CD14-positive monocyte (primary cell): Measurements from ENCODE around the gene LRRC1. TPM values are rescaled to one million over a fixed set of nuclear protein-coding genes. Genes with fewer than 3 reads are reported as not detected.

Source experiments
- DNase-seq, 3 donors: peaks; one replicate each; pipeline ENCODE4 v3.0.0-alpha.2; 2011 to 2022
- H2AFZ ChIP-seq: 2 replicates; pipeline ENCODE4 v1.6.0; 2012; ENCODE audit warnings: mild to moderate bottlenecking, low read depth, low read length, inconsistent platforms; ENCODE audit not compliant: insufficient read depth, poor library complexity, severe bottlenecking
- H3K27ac ChIP-seq, 2 donors: 1 replicate in 1 of 2; 2 replicates in 1 of 2; pipeline ENCODE4 v1.5.1; 2012 to 2013; ENCODE audit warnings: low read length in 2 of 2, control low read depth in 1 of 2, inconsistent platforms in 1 of 2, low read depth in 1 of 2, mild to moderate bottlenecking in 1 of 2
- H3K27me3 ChIP-seq, 2 donors: one replicate each; pipeline versions ENCODE4 v1.6.0 to v1.6.1; 2011 to 2013; ENCODE audit warnings: low read length in 2 of 2; ENCODE audit not compliant: control insufficient read depth in 2 of 2, insufficient read depth in 2 of 2
- H3K36me3 ChIP-seq, 2 donors: replicated peaks in 1 of 2; 1 replicate in 1 of 2; 2 replicates in 1 of 2; pipeline versions ENCODE4 v1.5.1 to v1.6.1; 2012 to 2013; ENCODE audit warnings: low read length in 2 of 2, control low read depth in 1 of 2, inconsistent platforms in 1 of 2, mild to moderate bottlenecking in 1 of 2; ENCODE audit not compliant: insufficient read depth in 2 of 2, control insufficient read depth in 1 of 2
- H3K4me1 ChIP-seq, 2 donors: 1 replicate in 1 of 2; 2 replicates in 1 of 2; pipeline versions ENCODE4 v1.5.1 to v1.6.1; 2012 to 2013; ENCODE audit warnings: low read length in 2 of 2, control low read depth in 1 of 2, inconsistent platforms in 1 of 2, mild to moderate bottlenecking in 1 of 2, moderate library complexity in 1 of 2; ENCODE audit not compliant: insufficient read depth in 2 of 2, control insufficient read depth in 1 of 2
- H3K4me2 ChIP-seq: replicated peaks from 2 replicates; pipeline ENCODE3; 2012; ENCODE audit warnings: low read length, moderate library complexity, mild to moderate bottlenecking; ENCODE audit not compliant: poor library complexity, severe bottlenecking; ENCODE audit errors: extremely low read depth
- H3K4me3 ChIP-seq, 3 experiments: fragments of 200-600 bp in 1 of 3; sonication (generic) in 1 of 3; replicated peaks in 1 of 3; 1 replicate in 2 of 3; 2 replicates in 1 of 3; pipeline ENCODE4 v1.5.1; 2011 to 2013; ENCODE audit warnings: low read length in 3 of 3, mild to moderate bottlenecking in 3 of 3, control low read depth in 2 of 3, low read depth in 2 of 3, inconsistent platforms in 1 of 3, moderate library complexity in 1 of 3
- H3K79me2 ChIP-seq: 2 replicates; pipeline ENCODE4 v1.6.0; 2012; ENCODE audit warnings: mild to moderate bottlenecking, control low read depth, inconsistent platforms, low read length, moderate library complexity; ENCODE audit not compliant: insufficient read depth
- H3K9ac ChIP-seq: 2 replicates; pipeline ENCODE4 v1.6.0; 2017; ENCODE audit warnings: low read length, mild to moderate bottlenecking; ENCODE audit not compliant: insufficient read depth, poor library complexity, severe bottlenecking
- H3K9me3 ChIP-seq, 2 donors: replicated peaks in 1 of 2; 1 replicate in 1 of 2; 2 replicates in 1 of 2; pipeline versions ENCODE4 v1.5.1 to v1.6.1; 2012 to 2013; ENCODE audit warnings: low read length in 2 of 2, control low read depth in 1 of 2; ENCODE audit not compliant: control insufficient read depth in 1 of 2, insufficient read depth in 1 of 2
- H4K20me1 ChIP-seq: 2 replicates; pipeline ENCODE4 v1.6.0; 2012; ENCODE audit warnings: mild to moderate bottlenecking, low read length, control low read depth, moderate library complexity; ENCODE audit not compliant: insufficient read depth
- H3K27ac Mint-ChIP-seq, 7 donors: one replicate each; pipeline ENCODE4 v1.8.0; 2020; ENCODE audit warnings: mild to moderate bottlenecking in 7 of 7, mixed read lengths in 7 of 7, moderate library complexity in 6 of 7, inconsistent platforms in 2 of 7
- H3K27me3 Mint-ChIP-seq, 3 donors: one replicate each; pipeline ENCODE4 v1.8.0; 2021 to 2022; ENCODE audit warnings: low read depth in 3 of 3, mild to moderate bottlenecking in 3 of 3, mixed read lengths in 3 of 3, moderate library complexity in 3 of 3, inconsistent platforms in 1 of 3
- H3K36me3 Mint-ChIP-seq, 2 donors: one replicate each; pipeline ENCODE4 v1.8.0; 2020; ENCODE audit warnings: mixed read lengths in 2 of 2, inconsistent platforms in 1 of 2, mild to moderate bottlenecking in 1 of 2
- H3K4me1 Mint-ChIP-seq: one replicate; pipeline ENCODE4 v1.8.0; 2020; ENCODE audit warnings: mild to moderate bottlenecking, mixed read lengths
- H3K4me3 Mint-ChIP-seq, 2 donors: one replicate each; pipeline ENCODE4 v1.8.0; 2020; ENCODE audit warnings: mild to moderate bottlenecking in 2 of 2, mixed read lengths in 2 of 2, moderate library complexity in 1 of 2
- H3K9me3 Mint-ChIP-seq, 7 donors: one replicate each; pipeline ENCODE4 v1.8.0; 2020 to 2022; ENCODE audit warnings: mixed read lengths in 7 of 7, mild to moderate bottlenecking in 6 of 7, moderate library complexity in 6 of 7, inconsistent platforms in 2 of 7
- whole genome bisulfite sequencing: methylation state at CpG from one replicate; pipeline ENCODE4 v1.1.5; 2013; ENCODE audit warnings: missing lambda C conversion rate; ENCODE audit not compliant: insufficient coverage; 5-methylcytosine and 5-hydroxymethylcytosine counted together
- intact Hi-C, 2 donors: fragments of 100-400 bp; cut with micrococcal nuclease; formaldehyde crosslinking; loops; one replicate each; pipeline versions ENCODE4 v1.15.0 to v1.15.1; 2023
- polyA plus RNA-seq, 3 donors: library from polyadenylated mRNA; depleted of rRNA in 1 of 3; unstranded in 2 of 3; stranded (reverse) in 1 of 3; fragments of 300-500 nt in 2 of 3; fragments of >200 nt in 1 of 3; fragmentation: Illumina TruSeq in 2 of 3; gene quantifications; 1 replicate in 2 of 3; 2 replicates in 1 of 3; pipeline ENCODE4 v1.2.3, GENCODE V29; 2012 to 2021
- TF ChIP-seq, protein P1 (sequence below): fragments of 200-600 bp; IDR thresholded peaks from one replicate; pipeline ENCODE4 v1.8.0; 2022; ENCODE audit warnings: antibody characterized with exemption, mild to moderate bottlenecking

Gene LRRC1
- polyA plus RNA-seq, 3 donors = 0.18 to 1.6 (median 0.92) TPM

DNA sequence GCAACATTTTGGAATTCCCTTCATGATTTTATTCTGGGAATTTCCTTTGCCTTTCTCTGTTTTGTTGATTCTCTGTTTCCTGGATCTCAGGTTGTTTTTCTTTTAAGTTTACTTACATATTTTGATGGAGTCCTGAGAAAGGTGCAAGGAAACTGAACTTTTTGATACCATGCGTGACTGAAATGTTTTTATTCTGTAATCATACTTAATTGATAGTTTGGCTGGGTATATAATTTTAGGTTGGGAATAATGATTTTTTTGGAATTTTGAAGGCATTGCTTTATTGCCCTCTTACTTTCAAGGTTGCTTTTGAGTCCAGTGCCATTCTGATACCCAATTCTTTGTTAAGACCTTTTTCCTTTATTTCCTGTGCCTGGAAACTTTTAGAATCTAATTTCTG lies 45.2 kb downstream of the LRRC1 start:
- Histone ChIP-seq H3K4me2 (no peak overlapping the region), H3K36me3 (no peaks in the 10 kb centered on the region), H3K79me2 (no peaks in the 10 kb centered on the region), H3K27ac (no peak overlapping the region), H3K27me3 (no peaks in the 10 kb centered on the region), H3K4me1 (no peaks in the 10 kb centered on the region), H3K9me3 (no peaks in the 10 kb centered on the region), H4K20me1 (no peaks in the 10 kb centered on the region), H3K9ac (no peak overlapping the region), H3K4me3 (no peak overlapping the region), H2AFZ (no peak overlapping the region)
- no CpG with 5 or more reads among the region's 1 CpG for WGBS
- DNase-seq = no peak
- Mint-ChIP-seq H3K27me3 (peaks cover 0 to 4% (median 0%) of the 10 kb centered on the region in 3 donors), H3K27ac (no peak overlapping the region), H3K4me1 (no peaks in the 10 kb centered on the region), H3K36me3 (peaks cover 0 to 2% of the 10 kb centered on the region in 2 donors), H3K9me3 (peaks cover 0 to 11% (median 5%) of the 10 kb centered on the region in 7 donors), H3K4me3 (no peak overlapping the region)
- TF ChIP-seq, protein P1, sequence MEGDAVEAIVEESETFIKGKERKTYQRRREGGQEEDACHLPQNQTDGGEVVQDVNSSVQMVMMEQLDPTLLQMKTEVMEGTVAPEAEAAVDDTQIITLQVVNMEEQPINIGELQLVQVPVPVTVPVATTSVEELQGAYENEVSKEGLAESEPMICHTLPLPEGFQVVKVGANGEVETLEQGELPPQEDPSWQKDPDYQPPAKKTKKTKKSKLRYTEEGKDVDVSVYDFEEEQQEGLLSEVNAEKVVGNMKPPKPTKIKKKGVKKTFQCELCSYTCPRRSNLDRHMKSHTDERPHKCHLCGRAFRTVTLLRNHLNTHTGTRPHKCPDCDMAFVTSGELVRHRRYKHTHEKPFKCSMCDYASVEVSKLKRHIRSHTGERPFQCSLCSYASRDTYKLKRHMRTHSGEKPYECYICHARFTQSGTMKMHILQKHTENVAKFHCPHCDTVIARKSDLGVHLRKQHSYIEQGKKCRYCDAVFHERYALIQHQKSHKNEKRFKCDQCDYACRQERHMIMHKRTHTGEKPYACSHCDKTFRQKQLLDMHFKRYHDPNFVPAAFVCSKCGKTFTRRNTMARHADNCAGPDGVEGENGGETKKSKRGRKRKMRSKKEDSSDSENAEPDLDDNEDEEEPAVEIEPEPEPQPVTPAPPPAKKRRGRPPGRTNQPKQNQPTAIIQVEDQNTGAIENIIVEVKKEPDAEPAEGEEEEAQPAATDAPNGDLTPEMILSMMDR = no peak
- intact Hi-C loops = no loop called here

DNA sequence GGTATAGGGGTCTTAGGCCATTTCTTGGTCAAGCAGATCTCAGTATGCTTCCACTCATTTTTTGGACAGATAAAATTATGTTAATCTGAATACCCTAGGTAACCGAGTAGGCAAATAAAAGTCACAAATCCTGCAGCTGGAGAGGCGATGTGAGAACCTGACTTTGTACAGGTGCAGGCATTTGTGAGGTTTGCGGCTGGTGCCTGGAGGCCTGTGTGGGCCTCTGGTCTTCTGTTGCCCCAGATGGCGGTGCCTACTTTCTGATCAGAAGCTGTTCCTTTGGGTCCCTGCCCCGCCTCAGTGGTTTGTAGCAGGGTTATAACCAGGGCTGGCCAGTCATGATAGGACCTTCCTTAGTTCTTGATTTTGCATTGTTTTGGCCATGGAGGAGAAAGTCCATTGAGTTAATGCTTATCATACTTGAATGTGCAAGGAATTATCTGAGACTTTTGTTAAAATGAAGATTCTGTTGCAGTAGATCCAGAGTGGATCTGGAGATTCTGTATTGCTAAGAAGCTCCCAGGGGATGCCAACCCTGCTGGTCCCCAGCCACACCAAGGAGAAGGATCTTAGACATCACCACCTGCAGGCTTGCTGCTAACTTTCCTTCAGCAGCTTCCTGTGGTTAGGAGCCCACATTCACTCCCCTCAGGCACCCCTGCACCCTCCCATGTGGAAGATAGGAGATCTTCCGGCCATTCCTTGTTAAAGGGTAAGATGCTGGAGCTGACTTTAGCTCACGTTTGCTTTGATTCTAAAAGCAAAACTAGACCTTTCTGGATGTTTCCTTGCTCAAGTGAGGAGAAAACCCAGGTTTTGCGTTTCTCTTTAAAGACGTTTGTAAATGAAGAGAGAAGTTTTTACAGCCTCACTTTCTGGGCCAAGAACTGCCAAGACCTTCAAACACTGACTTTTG lies 50.7 kb downstream of the LRRC1 start:
- no peak overlapping the region for H3K4me3 Mint-ChIP-seq
- Histone ChIP-seq H3K79me2 (no peaks in the 10 kb centered on the region), H3K4me3 (no peak overlapping the region), H4K20me1 (no peaks in the 10 kb centered on the region), H3K36me3 (no peaks in the 10 kb centered on the region), H2AFZ (no peak overlapping the region), H3K9me3 (no peaks in the 10 kb centered on the region), H3K4me1 (no peaks in the 10 kb centered on the region), H3K27ac (no peak overlapping the region), H3K27me3 (no peaks in the 10 kb centered on the region), H3K9ac (no peak overlapping the region), H3K4me2 (no peak overlapping the region)
- peaks cover 0 to 2% of the 10 kb centered on the region in 2 donors for H3K36me3 Mint-ChIP-seq
- intact Hi-C loops = no loop called here
- 90% methylated on average over 5 of the region's 9 CpGs for WGBS
- TF ChIP-seq, protein P1 = no peak
- H3K9me3 Mint-ChIP-seq = peaks cover 0 to 8% (median under 1%) of the 10 kb centered on the region in 7 donors
- H3K27ac Mint-ChIP-seq = no peak overlapping the region
- no peaks in the 10 kb centered on the region for H3K4me1 Mint-ChIP-seq
- no peak for DNase-seq
- H3K27me3 Mint-ChIP-seq = peaks cover 0 to 2% (median 0%) of the 10 kb centered on the region in 3 donors
